Liver (tissue), 3 donors: ENCODE measurements around the gene ZMYND8.

Source experiments
- CTCF ChIP-seq: fragments of 150-350 bp; IDR thresholded peaks from 2 replicates; pipeline ENCODE4 v1.5.1; 2017; ENCODE audit warnings: improper control_type of control experiment, low read depth, low read length; ENCODE audit not compliant: missing input control
- JUND ChIP-seq, 2 donors: IDR thresholded peaks; 2 replicates each; pipeline ENCODE4 v1.6.1; 2016; ENCODE audit warnings: antibody characterized with exemption in 2 of 2
- MAX ChIP-seq: IDR thresholded peaks from 2 replicates; pipeline ENCODE4 v1.6.1; 2016; ENCODE audit warnings: antibody characterized with exemption
- NR2F2 ChIP-seq: IDR thresholded peaks from 2 replicates; pipeline ENCODE4 v1.6.1; 2016; ENCODE audit warnings: antibody characterized with exemption
- SP1 ChIP-seq: IDR thresholded peaks from 2 replicates; pipeline ENCODE4 v1.6.1; 2018; ENCODE audit warnings: antibody characterized with exemption, mild to moderate bottlenecking
- TF ChIP-seq, protein P1 (sequence below): IDR thresholded peaks from 2 replicates; pipeline ENCODE4 v1.6.1; 2016; ENCODE audit warnings: antibody characterized with exemption
- TF ChIP-seq, protein P2 (sequence below): IDR thresholded peaks from 2 replicates; pipeline ENCODE4 v1.6.1; 2016; ENCODE audit warnings: antibody characterized with exemption
- donor health status: healthy.
- donor health status: healthy.

DNA sequence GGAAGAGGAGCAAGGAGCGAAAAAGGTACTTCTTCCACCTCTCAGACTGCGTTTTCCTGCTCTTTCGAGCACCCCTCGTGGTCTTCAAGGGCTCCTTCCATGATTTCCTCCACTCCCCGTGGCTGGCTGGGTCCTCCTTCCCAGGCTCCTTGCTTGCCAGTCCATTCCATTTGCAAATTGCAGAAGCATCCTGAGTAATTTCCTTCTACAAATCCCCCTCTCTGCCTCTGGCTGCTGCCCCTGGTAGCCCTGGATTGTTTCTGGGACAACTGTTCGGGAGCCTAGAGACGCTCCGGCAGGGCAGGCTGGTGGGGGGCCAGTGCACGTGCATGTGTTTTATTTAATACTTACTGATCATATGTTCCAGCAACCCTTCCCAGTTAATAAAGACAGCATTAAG, 173.1 kb downstream of the ZMYND8 start:
- TF ChIP-seq CTCF (no peak), NR2F2 (no peak), SP1 (no peak), MAX (no peak), JUND (IDR thresholded peaks at IDR 0.05) (no peak)
- TF ChIP-seq, protein P1, sequence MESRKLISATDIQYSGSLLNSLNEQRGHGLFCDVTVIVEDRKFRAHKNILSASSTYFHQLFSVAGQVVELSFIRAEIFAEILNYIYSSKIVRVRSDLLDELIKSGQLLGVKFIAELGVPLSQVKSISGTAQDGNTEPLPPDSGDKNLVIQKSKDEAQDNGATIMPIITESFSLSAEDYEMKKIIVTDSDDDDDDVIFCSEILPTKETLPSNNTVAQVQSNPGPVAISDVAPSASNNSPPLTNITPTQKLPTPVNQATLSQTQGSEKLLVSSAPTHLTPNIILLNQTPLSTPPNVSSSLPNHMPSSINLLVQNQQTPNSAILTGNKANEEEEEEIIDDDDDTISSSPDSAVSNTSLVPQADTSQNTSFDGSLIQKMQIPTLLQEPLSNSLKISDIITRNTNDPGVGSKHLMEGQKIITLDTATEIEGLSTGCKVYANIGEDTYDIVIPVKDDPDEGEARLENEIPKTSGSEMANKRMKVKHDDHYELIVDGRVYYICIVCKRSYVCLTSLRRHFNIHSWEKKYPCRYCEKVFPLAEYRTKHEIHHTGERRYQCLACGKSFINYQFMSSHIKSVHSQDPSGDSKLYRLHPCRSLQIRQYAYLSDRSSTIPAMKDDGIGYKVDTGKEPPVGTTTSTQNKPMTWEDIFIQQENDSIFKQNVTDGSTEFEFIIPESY = no peak
- TF ChIP-seq, protein P2, sequence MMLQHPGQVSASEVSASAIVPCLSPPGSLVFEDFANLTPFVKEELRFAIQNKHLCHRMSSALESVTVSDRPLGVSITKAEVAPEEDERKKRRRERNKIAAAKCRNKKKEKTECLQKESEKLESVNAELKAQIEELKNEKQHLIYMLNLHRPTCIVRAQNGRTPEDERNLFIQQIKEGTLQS = no peak
